ENCODE results near the gene AAMP. TPM values are rescaled to one million over a fixed set of nuclear protein-coding genes. Genes with fewer than 3 reads are reported as not detected.

AAMP gene
- total and polyA plus RNA-seq, 2 experiments from 2014 or later = 273 to 315 TPM

GRCh38 chr2:218244665-218245064 is 25.3 kb downstream of the AAMP start:
- H3K4me1 ChIP-seq (ENCODE audit: low read depth) = peaks cover 39% of the 10 kb centered on the region
- no peak for TF ChIP-seq CTCF (IDR thresholded peaks at IDR 0.05; ENCODE audit: low read depth, low read length)
- no peaks in the 10 kb centered on the region for H3K9me3 ChIP-seq (ENCODE audit: low read depth)
- no peak overlapping the region for H3K4me3 ChIP-seq
- DNase-seq (ENCODE audit: low read depth in 1 of 2, low spot score in 1 of 2) = no peak
- peak overlapping the region; percentile 84 for H3K27ac ChIP-seq
- no peaks in the 10 kb centered on the region for H3K27me3 ChIP-seq
- H3K36me3 ChIP-seq = peaks cover 40% of the 10 kb centered on the region

- Histone ChIP-seq H3K4me3 (no peak overlapping the region), H3K27me3 (no peaks in the 10 kb centered on the region), H3K36me3 (peaks cover 40% of the 10 kb centered on the region), H3K9me3 (ENCODE audit: low read depth) (no peaks in the 10 kb centered on the region), H3K27ac (peak overlapping the region; percentile 84), H3K4me1 (ENCODE audit: low read depth) (peaks cover 39% of the 10 kb centered on the region)
- DNase-seq (ENCODE audit: low read depth in 1 of 2, low spot score in 1 of 2) = no peak
- TF ChIP-seq CTCF (IDR thresholded peaks at IDR 0.05; ENCODE audit: low read depth, low read length) = no peak
Observed at GRCh38 chr2:218244204-218244603, 25.7 kb downstream of the AAMP start.

- TF ChIP-seq CTCF (IDR thresholded peaks at IDR 0.05; ENCODE audit: low read depth, low read length) = no peak
- Histone ChIP-seq H3K4me3 (no peak overlapping the region), H3K27me3 (no peaks in the 10 kb centered on the region), H3K36me3 (peaks cover 55% of the 10 kb centered on the region), H3K27ac (no peak overlapping the region), H3K9me3 (ENCODE audit: low read depth) (no peaks in the 10 kb centered on the region), H3K4me1 (ENCODE audit: low read depth) (peaks cover 14% of the 10 kb centered on the region)
- DNase-seq (ENCODE audit: low read depth in 1 of 2, low spot score in 1 of 2) = peak in 1 of 2 donors; percentile 32
Observed at GRCh38 chr2:218238887-218239286, 31.1 kb downstream of the AAMP start.

GRCh38 chr2:218236829-218237228 is 33.1 kb downstream of the AAMP start:
- H3K4me1 ChIP-seq (ENCODE audit: low read depth) = no peaks in the 10 kb centered on the region
- H3K27ac ChIP-seq = no peak overlapping the region
- H3K9me3 ChIP-seq (ENCODE audit: low read depth) = no peaks in the 10 kb centered on the region
- H3K27me3 ChIP-seq = no peaks in the 10 kb centered on the region
- DNase-seq (ENCODE audit: low read depth in 1 of 2, low spot score in 1 of 2) = no peak
- TF ChIP-seq CTCF (IDR thresholded peaks at IDR 0.05; ENCODE audit: low read depth, low read length) = no peak
- H3K36me3 ChIP-seq = peaks cover 58% of the 10 kb centered on the region
- no peak overlapping the region for H3K4me3 ChIP-seq

- Histone ChIP-seq H3K4me3 (no peak overlapping the region), H3K27ac (no peak overlapping the region), H3K36me3 (peaks cover 67% of the 10 kb centered on the region), H3K9me3 (ENCODE audit: low read depth) (no peaks in the 10 kb centered on the region), H3K27me3 (no peaks in the 10 kb centered on the region), H3K4me1 (ENCODE audit: low read depth) (peaks cover 3% of the 10 kb centered on the region)
- no peak for DNase-seq (ENCODE audit: low read depth in 1 of 2, low spot score in 1 of 2)
- no peak for TF ChIP-seq CTCF (IDR thresholded peaks at IDR 0.05; ENCODE audit: low read depth, low read length)
Observed at GRCh38 chr2:218235017-218235416, 34.9 kb downstream of the AAMP start.

- H3K36me3 ChIP-seq = peaks cover 68% of the 10 kb centered on the region
- no peak for TF ChIP-seq CTCF (IDR thresholded peaks at IDR 0.05; ENCODE audit: low read depth, low read length)
- DNase-seq (ENCODE audit: low read depth in 1 of 2, low spot score in 1 of 2) = no peak
- no peak overlapping the region for H3K4me3 ChIP-seq
- no peak overlapping the region for H3K27ac ChIP-seq
- no peaks in the 10 kb centered on the region for H3K9me3 ChIP-seq (ENCODE audit: low read depth)
- H3K4me1 ChIP-seq (ENCODE audit: low read depth) = peaks cover 5% of the 10 kb centered on the region
- H3K27me3 ChIP-seq = no peaks in the 10 kb centered on the region
Observed at GRCh38 chr2:218234521-218234920, 35.4 kb downstream of the AAMP start.

All from cardiac muscle cell (in vitro differentiated cells and primary cell).